ENCODE data around the gene ACIN1.

ACIN1 gene

GRCh38 chr14:23043754-23044153 lies 51.2 kb downstream of the ACIN1 start:
- DNase-seq (ENCODE audit: low read depth in 2 of 2), result no peak

DNA sequence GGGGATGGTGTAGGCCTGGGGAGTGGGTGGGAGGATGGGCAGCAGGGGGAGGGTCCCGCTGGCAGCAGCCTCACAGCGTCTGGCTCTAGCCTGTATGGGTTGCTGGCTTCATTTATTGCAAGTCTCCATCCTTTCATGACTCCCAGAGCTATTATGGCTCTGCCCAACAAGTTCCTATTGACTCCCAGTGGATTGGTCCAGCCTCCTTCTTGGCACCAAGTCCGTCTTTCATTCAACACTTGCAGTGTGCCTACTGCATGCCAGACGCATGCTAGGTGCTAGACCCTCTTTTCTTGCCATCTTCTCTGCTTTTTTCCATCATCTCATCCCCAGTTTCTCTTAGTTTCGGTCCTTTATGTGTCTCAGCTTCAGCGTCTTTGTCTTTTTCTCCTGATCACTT lies 51.8 kb downstream of the ACIN1 start:
- DNase-seq (ENCODE audit: low read depth in 2 of 2), result no peak

- DNase-seq (ENCODE audit: low read depth in 2 of 2), result no peak
These were observed 52.6 kb downstream of the ACIN1 start, which contains the start of gene PSMB11 for GRCh38 chr14:23042162-23042965. Gene PSMB11 (plus strand): TSS chr14:23042212. CDS start chr14:23042226, 14 bp downstream.

GRCh38 chr14:23041729-23042128 lies 53.2 kb downstream of the ACIN1 start:
- no peak for DNase-seq (ENCODE audit: low read depth in 2 of 2)

DNA sequence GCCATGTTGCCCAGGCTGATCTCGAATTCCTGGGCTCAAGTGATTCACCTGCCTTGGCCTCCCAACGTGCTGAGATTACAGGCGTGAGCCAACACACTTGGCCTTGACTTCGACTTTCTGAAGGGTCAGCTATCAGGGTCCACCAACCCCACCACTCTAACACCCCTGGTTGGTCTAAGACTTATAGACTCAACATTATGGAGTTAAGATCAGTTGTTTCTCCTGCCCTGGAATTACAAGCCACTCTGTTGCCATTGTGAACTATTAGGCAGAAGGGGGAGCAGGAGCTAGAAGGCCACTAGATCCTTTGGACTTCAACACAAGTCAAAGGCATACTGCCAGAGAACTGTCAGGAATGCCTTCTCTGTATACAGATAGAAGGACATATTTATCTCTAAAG lies 54.8 kb downstream of the ACIN1 start:
- DNase-seq (ENCODE audit: low read depth in 2 of 2), result no peak

DNA sequence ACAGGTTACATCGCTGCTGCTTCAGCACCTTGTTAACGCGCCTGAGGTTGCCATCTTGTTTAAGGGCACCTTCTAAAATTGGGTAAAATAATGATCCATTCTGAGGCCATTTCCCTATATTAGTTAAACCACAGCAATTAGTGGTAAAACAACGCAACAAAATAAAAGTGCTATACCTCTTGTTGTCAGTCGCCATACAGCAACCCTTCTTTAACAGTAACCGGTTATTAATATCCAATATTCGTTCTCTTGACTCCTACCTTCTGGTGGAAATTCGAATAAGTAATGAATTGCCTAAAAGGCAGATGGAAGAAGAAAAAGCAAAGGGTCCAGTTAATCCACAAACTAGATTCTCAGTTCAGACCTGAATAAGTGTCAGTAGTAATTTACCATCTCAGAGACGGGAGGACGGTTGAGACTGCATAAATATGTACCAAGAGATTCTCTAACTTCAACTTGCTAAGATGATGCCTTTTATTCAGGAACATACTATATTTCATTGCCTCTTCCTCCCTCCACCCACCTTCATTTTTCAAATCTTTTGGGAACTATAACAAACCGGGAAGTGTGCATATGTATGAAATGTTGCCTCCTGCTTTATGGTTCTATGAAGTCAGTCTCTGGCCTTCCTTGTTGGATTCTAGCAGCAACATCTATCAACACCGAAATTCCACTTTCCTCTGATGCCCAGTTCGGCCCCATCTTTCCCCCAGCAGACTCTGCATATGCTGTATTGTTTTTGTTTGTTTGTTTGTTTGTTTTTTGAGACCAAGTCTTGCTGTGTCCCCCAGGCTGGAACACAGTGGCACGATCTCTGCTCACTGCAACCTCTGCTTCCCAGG lies 59.4 kb downstream of the ACIN1 start:
- DNase-seq (ENCODE audit: low read depth in 2 of 2), result no peak

- peak; percentile 86 to 87 for DNase-seq (ENCODE audit: low read depth in 2 of 2)
These were observed 60.2 kb downstream of the ACIN1 start, which contains the start of gene PSMB5 for GRCh38 chr14:23034498-23035302. Gene PSMB5 (minus strand): TSS chr14:23034900. CDS start chr14:23034881, 19 bp downstream.

GRCh38 chr14:23033801-23034497 lies 61.0 kb downstream of the ACIN1 start:
- DNase-seq (ENCODE audit: low read depth in 2 of 2), result no peak

DNA sequence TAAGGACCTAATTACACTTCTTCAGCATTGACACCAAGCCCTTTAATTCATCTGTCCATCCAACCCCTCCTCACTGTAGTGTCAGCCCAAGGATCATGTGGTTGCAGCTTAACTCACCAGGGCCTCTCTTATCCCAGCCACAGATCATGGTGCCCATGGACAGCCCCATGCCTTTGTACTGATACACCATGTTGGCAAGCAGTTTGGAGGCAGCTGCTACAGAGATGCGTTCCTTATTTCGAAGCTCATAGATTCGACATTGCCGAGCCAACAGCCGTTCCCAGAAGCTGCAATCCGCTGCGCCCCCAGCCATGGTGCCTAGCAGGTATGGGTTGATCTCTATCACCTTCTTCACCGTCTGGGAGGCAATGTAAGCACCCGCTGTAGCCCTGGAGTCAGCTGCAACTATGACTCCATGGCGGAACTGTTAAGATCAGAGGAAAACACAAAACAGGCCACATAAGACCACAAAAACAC lies 61.6 kb downstream of the ACIN1 start:
- DNase-seq (ENCODE audit: low read depth in 2 of 2), result no peak

DNA sequence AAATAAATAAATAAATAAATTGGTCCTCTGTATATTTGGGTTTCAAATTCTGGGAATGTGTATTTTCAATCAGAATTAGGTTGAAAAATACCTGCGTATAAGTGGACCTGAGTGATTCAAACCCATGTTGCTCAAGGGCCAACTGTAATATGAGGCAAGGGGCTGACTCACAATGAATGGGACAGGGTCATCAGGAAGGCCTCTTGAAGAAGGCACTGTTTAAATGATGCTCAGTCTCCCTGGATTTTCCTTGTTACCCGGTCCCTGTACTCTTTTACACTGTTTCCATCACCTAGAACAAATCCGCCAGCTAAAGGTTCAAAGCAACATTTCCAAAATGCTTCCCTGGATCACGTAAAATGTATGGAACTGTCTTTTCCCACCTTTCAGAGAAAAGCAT lies 64.0 kb downstream of the ACIN1 start:
- no peak for DNase-seq (ENCODE audit: low read depth in 2 of 2)

DNA sequence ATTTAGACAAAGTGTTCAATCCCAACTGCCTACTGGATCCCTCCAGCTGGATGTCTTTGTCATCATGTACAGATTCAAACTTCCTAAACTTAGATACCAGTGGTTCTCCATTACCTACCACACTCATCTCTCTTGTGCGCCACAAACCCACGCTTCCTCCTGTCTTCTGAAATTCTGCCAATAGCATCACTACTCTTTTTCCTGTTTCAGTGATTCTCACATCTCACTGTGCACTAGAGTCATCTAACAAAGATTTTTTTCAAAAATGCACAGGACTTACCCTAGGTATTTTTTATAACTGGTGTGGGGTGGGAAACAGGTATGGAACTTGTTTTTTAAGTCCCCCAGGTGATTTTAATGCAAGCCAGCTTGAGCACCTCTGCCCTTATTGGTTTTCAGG lies 66.1 kb downstream of the ACIN1 start:
- no peak for DNase-seq (ENCODE audit: low read depth in 2 of 2)

DNA sequence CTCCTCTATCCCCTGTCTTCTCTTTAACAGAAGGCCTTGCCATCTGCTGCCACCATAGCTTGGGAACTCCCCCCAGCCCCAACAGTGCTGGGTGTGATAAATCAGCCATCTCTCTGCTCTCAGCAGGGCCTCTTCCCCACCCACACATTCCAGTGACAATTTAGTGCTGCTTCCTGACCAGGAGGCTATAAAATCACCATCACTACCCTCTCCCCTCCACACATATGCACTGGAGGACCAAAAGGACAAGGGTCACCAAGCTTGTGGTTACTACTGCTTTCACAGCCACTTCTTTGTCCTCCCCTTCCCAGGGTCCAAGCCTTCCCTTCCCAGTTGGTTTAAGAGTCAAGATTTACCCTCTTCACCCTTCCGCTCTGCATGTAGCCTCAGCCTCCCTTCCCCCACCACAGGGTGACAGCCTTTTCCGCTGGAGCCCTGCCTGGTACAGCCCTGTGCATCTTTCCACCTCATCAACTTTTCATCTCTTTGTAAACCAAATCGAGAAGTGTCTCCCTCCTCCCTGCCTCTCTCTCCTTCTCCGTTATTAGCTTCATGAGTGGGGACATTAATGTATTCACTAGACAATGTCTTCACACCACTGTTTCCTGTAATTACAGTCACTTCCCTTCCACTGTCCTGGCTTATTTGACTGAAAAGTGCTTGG lies 69.7 kb downstream of the ACIN1 start:
- DNase-seq (ENCODE audit: low read depth in 2 of 2), result no peak

DNA sequence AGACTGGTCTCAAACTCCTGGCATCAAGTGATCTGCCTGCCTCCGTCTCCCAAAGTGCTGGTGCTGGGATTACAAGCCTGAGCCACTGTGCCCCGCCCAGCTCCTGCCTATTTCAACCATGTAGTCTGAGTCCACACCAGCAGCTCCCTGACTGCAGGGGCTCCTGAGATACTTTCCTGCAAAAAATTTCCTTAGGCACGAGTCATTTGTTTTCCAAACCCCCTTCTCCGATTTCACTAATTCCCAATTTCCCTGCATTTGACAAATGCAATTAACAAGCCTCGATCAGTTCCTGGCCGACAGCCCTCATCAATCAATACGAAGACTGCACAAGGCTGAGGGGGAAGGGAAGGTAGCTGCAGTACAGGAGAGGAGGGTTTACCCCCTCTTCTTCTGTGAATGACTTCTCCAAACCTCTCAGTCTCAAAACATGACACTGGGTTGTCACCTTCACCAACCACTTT lies 70.3 kb downstream of the ACIN1 start:
- DNase-seq (ENCODE audit: low read depth in 2 of 2), result no peak

DNA sequence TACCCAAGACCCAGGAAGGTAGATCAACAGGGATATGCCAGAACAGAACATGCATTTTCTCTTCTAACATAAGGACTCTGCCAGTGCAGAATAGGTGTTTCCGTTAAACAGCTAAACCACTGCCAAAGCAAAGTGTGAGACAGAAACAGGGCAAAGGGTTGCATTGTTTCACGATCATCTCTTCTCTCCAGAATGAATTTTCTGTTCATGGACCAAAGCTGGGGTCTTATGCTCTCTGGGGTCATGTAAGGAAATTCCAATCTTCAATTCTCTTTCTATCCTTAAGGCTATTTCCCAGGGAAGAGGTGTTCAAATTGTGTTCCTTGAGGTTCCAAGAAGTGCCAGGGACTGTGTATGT lies 71.2 kb downstream of the ACIN1 start:
- no peak for DNase-seq (ENCODE audit: low read depth in 2 of 2)

GRCh38 chr14:23023022-23023794 lies 71.7 kb downstream of the ACIN1 start:
- no peak for DNase-seq (ENCODE audit: low read depth in 2 of 2)

GRCh38 chr14:23021889-23022442 lies 73.0 kb downstream of the ACIN1 start:
- no peak for DNase-seq (ENCODE audit: low read depth in 2 of 2)

GRCh38 chr14:23021434-23021833 lies 73.5 kb downstream of the ACIN1 start:
- DNase-seq (ENCODE audit: low read depth in 2 of 2), result no peak

DNA sequence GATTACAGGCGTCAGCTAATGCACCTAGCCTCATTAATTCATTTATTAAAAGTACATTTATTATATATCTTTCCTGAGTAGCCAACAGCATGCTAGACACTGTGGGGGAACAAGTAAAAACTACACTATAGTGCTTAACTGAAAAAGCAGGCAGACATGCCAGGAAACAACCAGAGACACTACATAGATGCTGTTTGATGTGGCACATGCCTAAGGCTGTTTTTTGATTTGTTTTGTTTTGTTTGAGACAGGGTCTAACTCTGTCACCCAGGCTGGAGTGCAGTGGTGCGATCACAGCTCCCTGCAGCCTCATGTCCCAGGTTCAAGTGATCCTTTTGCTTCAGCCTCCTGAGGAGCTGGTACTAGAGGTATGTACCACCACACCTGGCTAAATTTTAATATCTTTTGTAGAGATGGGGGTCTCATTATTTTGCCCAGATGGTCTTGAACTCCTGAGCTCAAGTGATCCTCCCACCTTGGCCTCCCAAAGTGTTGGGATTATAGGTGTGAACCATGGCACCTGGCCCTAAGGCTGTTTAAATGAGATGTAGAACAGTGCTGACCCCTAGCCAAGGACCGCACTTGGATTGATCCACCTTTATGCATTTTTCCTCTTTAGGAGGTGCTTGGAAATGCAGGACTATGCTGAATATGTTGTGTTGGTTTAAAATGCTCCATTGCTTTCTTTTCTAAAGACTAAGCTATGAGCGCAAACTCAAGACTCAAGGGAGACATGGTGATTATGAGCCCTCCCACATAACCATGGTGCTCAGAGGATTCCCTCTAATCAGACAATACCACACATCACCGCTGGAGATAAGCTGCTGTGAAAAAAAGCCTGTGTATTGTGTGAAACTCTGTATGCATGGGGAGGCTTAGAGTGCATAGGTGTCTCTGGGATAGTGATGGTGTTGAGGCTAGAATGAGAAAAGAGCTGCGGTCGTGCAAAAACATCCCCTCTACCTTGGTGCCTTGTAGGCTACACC lies 74.5 kb downstream of the ACIN1 start:
- DNase-seq (ENCODE audit: low read depth in 2 of 2), result no peak
